GM19372 (cell line): ENCODE measurements around the gene LIF.

Source experiments
- ATAC-seq: cut with Tn5 transposase; IDR thresholded peaks from one replicate; pipeline ENCODE4 v1.9.1; 2021; ENCODE audit warnings: mild to moderate bottlenecking, low read depth, moderate library complexity; ENCODE audit not compliant: unreplicated experiment

Gene LIF

DNA sequence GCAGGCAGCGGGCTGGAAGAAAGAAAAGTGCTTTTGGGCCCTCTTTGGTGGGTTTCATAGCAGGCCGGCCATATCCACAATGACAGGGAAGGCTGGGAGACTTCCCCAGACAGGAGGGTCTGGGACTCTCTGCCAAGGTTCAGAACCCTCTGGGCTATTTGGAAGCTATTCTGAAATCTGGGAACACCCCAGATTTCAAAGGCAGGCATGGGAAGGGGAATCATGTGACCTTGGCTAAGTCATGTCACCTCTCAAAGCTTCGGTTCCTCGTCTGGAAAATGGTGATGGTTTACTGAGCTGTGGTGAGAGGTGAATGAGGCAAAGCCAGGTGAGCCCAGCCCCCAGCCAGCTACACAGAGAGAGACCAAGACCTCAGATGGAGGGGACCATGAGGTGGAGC lies 38.1 kb upstream of the LIF start:
- no peak for ATAC-seq

DNA sequence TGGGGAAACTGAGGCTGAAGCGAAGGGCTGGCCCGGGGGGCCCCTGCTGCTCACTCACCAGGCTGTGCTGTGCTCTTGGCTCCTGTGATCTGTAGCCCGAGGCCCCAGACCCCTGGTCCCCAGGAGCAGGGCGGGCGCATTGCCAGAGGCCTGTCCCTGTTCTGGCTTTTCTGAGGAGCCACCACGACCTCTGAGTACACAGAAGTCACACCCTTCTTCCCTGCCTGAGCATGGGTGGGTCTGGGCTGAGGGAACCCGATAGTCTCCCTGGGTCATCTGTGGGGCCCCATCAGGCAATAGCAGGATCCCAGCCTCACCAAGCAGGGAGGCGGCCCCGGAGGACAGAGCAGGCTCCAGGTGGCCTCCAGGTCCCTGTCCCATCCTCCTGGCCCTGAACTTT lies 37.6 kb upstream of the LIF start:
- no peak for ATAC-seq

DNA sequence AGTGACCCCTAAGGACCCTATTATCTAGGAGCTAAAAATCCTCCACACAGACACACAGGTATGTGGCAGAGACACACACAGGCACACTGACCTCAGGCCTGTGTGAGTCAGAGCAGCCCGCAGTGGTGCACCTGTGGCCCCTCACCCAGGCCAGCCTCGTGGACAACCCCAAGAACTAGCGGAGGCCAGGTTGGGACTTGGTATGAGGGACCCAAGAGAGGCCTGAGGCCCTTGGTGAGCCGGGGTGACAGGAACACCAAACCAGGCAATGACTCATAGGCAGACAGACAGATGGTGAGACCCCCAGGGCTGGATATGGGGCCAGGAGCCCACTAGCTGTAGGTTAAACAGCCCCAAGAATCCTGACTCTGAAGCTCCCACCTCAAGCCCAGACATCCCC lies 36.8 kb upstream of the LIF start:
- ATAC-seq = no peak

DNA sequence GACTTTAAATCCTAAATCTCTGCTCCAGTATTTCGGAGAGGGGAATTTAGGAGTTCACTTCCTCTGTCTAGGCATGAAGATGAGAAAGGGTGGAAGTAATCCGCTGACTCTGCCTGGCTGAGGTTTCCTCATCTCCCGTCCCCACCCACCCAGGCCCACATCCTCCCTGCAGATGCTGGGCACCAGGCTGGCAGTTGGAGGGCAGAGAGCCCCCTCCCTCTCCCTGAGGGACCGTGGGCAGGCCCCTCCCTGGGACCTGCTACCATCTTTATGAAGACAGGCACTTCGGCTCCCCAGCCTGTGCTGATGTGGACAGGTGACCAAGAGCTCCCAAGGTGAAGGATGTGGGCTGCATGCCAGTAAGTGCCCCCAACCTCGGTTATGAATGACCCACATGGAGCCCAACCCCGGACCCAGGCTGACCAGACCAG lies 36.1 kb upstream of the LIF start:
- ATAC-seq = no peak

DNA sequence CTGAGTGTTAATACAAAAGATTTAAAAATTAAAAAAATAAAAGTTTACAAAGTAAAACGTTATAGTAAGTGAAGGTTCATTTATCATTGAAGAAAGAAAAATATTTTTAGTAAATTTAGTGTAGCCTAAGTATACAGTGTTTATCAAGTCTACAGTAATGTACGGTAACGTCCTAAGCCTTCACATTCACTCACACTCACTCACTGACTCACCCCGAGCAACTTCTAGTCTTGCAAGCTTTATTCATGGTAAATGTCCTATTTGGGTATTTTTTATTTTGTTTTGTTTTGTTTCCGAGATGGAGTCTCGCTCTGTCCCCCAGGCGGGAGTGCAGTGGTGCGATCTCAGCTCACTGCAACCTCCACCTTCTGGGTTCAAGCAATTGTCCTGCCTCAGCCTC lies 33.9 kb upstream of the LIF start:
- ATAC-seq = no peak

DNA sequence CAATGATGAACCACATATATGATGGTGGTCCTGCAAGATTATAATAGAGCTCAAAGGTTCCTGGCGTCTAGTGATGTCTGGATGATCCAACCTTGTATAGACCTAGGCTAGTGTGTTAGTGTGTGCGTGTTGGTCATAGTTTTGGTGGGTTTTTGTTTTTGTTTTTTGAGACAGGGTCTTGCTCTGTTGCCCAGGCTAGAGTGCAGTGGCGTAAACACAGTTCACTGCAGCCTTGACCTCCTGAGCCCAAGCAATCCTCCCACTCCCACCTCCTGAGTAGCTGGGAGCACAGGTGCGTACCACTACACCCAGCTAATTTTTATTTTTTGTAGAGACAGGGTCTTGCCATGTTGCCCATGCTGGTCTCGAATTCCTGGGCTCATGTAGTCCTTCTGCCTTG lies 33.4 kb upstream of the LIF start:
- no peak for ATAC-seq

DNA sequence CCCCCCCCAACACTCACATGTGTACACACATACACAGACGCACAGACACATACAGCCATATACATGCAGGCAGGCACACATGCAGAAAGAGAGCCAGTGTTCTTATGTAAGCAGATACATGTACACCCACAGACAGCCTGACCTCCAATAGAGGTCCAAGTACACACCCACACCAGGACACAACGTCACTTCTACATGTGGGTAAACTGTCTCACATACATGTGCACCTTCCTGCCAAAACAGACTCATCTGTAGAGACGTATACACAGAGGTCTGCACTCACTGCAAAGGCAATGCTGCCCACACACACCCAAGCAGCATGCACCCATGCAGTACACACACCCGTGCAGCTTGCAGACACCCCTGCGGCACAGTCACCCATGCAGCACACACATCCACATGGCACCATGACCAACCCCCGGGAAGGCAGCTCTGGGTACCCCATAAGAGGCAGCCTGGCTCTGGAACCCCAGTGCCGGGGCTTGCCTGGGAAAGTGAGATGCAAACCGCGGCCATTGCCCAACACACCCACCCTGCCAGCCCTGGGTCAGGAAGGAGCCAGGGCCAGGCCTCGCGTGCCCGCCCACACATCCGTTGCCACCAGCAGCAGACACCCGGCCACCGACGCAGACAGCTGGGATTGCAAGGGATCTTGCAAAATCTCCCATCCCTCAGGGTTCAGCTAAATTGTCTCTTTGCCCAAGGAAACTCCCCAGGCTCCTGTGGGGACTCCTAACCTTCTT lies 32.7 kb upstream of the LIF start:
- no peak for ATAC-seq

DNA sequence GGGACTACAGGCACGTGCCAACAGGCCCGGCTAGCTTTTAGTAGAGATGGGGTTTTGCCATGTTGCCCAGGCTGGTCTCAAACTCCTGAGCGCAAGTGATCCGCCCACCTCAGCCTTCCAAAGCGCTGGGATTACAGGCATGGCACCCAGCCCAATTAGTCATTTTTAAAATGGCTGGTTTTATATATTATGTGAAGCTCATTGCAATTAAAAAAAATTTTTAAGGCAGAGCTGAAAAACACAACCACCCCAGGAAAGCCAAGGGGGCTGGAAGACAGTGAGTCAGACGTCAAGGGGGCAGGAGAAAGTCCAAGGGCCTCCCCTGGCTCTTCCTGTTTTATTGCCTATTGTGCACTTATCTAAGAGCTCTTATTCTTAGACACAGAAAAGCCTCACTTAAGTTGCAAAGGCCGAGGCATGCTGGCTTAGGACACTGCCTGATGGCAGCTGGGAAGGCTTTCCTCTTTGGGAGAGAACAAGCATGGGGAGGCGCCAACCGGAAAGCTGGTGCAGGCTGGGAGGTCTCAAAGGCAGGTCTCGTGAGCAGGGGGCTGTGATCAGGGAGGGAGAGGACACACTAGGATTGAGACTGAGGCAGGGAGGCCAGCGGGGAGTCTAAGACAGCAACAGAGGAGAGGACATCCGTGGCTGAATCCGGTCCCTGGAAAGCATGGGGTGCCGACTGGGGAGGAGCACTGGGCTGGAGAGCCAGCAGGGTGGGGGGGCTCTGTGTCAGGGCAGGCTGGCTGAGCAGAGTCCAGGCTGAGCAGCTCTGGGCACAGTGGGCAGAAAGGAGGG lies 31.2 kb upstream of the LIF start:
- no peak for ATAC-seq

DNA sequence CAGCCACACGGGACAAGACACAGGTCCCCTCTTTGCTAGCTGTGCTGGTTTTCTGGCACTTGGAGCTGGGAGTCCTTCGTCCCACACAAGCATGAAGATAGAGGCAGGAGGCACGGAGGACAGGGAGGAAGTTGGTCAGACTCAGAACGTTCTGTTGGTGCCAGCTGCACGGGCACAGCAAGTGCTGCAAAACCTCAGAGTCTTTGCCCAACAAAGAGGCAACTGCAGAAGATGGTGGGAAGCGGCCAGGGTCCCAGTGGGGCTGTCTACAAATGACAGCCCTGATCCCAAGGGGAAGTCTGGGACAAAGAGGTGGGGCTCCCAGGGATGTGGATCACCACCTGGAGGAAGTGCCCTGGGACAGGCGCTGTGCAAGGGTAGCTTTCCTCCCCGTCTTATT lies 29.5 kb upstream of the LIF start:
- ATAC-seq = no peak

DNA sequence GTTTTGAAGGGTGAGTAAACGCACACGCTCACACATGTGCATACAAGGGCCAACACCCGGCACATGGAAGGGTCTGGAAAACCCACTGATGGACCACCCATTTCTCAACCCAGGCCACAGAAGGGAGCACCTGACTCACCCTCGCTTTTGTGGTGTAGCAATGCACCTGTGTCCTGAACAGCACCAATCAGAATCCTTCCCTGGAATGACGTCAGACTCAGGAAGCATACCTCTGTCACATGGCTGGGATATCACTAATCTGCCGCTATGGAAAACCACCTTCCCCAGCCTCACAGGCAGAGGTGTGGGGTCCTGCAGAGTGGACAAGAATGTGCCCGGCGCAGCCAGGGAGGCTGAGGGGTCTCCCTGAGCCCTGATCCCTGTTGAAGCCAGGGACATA lies 29.1 kb upstream of the LIF start:
- ATAC-seq = no peak

DNA sequence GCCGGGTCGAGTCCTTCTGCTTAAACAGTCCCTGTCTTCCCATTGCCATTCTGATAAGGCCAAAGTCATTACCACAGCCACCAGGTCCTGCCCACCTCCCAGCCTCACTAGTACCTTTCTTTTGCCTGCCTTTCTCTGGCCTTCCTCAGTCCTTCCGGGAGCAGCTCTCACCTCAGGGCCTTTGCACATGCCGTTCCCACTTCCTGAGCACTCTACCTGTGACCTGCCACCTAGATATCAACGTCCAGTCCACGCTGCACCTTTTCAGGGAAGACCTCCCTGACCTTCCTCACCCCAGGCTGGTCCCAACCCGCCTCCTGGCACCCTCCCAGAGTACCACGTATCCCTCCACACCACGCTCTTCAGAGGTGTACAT lies 27.9 kb upstream of the LIF start:
- no peak for ATAC-seq

DNA sequence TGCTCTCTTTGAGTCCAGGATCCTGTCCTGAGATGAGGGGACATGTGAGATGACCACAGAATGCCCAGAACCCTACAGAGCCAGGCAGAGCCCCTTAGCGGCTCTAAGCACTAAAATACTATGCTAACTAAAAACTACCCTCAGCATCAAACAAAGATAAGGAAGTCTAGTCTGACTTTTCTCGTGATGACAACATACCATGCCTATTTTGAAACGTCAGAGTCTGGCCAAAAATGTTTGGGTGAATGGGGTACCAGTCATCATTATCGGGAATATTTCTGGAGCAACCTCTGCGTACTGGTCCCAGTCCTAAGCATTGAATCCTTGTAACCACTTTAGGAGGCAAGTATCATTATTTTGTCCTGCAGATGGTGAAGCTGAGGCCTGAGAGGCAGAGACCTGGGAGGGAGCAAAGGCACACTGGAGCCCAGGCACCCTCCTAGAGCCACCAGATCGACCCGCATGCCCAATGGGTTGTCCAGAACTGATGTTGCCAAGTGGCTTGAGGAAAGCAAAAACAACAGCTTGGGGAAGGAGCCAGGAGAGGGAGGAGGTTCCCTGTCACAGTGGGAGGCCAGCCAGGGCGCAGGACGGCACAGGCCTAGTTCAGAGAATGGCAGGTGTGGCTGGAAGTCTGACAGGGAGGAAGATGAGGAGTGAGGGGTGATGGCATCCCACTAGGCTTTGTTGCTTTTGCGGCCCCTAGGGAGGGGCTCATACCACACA lies 27.3 kb upstream of the LIF start:
- no peak for ATAC-seq

DNA sequence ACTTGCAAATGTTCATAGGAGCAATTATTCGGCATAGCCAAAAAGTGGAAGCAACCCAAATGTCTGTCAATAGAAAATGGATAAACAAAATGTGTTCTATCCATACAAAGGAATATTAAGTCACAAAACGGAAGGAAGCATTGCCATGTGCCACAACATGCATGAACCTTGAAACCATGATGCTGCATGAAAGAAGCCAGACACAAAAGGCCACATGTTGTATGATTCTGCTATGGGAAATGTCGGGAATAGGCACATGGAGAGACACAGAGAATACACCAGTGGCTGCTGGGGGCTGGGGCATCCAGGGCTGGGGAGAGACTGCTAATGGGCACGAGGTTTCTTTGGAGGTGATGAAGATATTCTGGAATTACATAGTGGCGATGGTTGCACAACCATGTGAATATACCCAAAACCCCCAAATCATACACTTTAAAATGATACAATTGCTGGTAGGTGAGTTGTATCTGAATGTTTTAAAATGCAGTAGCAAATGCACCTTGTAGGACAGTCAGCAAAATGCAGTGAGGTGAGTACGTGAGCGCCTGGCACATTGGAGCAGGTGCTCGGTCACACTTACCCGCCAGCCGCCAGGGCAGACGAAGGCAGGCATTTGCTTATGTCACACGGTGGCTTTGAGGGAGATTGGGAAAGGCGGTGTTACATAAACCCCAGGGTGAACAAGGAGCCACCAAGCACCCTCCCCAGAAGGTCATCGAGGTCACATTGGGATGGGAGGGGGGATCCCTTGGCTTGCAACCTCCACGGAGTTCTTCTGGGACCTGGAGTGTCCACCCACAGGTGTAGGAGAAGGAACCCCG lies 26.4 kb upstream of the LIF start:
- no peak for ATAC-seq

DNA sequence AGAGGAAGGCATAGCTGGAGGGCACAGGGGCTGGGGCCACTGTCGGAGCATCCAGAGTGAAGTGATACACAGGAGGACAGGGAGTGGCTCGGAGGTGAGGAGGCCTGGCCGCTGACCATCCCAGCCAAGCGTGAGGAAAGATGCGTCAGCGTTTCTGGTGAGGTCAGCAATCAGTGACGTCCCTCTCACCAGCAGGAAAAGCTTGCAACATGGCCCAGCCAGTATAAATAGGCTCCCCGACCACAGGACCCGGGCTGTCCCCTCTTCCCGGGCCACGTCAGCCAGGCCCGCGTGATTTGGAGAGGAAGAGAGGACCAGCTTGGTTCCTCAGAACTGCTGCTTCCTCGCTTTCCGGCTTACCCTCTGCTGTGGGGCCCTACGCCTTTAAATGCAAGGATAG lies 24.3 kb upstream of the LIF start:
- ATAC-seq = no peak

DNA sequence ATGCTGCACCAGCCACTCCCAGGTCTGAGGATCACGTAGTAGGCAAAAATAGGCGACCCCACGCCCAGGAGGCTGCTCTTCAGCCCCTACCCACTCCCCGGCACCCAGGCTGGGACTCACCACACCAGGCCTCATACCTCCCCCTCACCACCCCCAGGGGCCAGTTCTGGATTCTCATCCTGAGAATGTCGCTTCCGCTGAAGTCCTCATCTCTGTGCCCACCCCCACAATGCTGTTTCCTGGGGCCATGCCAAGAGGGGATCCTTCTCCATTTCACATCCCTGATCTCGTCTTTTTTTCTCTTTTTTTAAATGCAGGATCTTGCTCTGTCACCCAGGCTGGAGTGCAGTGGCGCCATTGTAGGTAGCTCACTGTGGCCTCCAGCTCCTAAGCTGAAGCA lies 21.8 kb upstream of the LIF start:
- ATAC-seq = no peak

DNA sequence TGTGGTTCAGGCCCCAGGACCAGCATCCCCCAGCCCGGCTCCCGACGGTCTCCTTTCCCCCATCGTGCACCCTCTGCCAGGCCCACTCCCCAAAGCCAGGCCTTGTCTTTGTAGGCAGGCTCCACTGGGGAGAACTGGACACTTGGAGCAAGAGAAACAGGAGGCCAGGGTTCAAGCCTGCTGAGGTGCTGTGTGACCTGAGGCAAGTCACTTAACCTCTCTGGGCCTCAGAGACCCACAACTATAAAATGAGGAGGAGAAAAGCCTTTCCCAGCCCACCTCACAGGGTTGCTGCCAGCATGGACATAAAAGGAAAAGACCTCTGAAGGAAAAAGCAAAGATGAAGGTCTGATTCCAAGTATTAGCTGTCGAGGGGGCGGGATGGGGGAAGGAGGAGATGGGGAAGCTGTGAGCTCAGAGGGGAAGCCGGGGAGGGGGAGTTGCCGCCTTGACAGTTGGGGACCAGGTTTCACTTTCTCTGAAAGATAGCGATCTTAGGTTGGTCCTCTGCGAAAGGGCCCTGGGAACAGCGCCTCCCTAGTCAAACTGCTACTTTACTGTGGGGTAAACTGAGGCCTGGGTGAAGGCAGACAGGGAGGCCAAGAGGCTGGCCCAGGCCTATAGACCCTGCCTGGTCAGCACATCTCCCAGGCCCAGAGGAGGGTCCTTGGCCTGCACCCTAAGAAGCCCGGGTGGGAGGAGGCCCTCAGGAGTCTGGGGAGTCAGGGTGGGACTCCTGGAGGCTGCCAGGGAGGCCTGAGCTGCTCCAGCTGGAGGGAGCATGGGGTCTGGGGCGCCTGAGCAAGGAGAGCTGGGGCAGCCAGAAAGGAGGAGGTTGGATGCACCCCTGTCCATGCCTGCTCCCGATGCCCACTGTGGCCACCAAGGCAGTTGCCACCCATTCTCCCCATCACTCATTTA lies 21.1 kb upstream of the LIF start:
- no peak for ATAC-seq

DNA sequence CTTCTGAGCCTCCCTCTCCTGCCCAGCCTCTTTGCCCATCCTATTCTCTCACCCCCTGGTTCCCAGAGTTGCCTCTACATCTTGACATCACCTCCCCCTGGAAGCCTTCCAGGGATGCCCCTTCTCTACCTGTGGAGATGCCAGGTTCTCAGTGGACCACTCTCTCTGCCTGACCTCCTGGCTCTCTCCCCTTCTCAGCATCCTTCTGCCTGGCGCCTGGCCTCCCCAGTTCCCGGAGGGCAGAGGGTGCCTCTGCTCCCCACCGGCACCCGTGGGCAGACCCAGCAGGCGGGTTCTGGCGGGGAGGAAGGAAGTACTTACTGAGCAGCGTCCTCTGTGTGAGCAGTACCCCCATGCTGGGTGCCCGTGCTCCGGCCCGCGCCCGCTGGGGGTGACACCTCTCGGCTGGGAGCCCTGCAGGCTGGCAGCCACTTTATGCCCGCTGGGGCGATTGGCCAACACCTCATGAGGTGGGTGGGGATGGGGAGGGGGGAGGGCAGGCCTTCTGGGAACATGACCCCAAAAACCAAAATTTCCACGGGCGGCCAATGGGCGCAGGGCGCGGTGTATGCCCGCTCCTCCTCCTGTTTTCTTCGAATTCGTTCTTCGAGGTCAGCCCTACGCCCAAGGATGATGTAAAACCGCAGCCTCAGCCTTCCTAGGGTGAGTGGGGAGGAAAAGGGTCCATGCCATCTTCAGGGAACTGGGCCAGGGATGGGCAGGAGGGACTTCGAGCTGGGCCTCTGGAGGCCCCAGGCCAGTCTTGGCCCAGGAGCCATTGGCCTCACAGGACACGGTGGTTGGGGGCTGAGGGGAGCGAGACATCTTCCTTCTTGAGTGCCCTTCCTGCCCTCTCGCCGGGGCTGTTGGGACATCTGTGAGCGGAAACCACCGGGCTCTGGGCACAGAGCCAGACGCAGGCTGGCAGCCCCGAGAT lies 20.2 kb upstream of the LIF start, which contains the start of gene OSM:
OSM (minus strand) TSS at position 407 of the 937 bp plus-strand sequence; CDS start at position 355, 52 bp downstream.
- no peak for ATAC-seq

DNA sequence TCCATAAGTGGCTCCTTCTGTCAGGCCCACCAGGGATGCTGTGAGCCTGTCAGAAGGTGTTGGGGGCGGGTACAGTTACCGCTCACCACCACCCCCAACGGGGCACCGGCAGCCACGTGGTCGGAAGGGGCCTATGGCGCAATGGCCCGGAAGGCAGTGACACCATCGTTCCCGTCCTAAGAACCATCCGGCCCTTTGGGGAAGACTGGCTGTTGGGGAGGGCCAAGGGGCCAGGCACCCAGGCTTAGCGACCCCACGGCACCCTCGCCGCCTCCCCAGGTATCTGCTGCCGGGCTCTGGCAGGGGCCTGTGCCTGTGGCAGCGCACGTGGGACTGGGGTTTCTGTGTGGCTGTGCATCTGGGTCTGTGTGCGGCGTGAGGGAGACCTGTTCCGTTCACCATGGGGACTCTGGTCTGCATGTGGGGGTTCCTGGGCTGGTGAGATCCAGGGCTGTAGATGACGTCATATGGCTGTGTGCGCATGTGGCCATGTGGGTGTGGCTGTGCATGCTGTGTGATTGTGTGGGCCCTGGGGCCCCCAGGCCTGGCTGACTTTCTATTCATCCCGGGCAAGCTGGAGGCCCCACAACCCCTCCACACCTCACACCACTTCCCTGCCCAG lies 19.4 kb upstream of the LIF start:
- ATAC-seq = peak; percentile 62
